HepG2 (cell line): ENCODE results near the gene ITGB1. TPM values are rescaled to one million over a fixed set of nuclear protein-coding genes. Genes with fewer than 3 reads are reported as not detected.

Source experiments
- ATAC-seq: fragments of 200-7000 bp; cut with Tn5 transposase; 3 replicates; pipeline ENCODE4 v1.9.1; 2020; ENCODE audit warnings: mild to moderate bottlenecking, moderate library complexity
- BruUV-seq: library from RNA; stranded (reverse); fragments of 400-500 nt; replicated peaks from 2 replicates; lab custom pipeline; 2021; lab: Mats Ljungman, UMichigan
- CTCF ChIA-PET: fragments of 300-600 bp; formaldehyde crosslinking; extraction: SDS; loops from one replicate; lab custom pipeline; 2021; ENCODE audit warnings: low total read pairs, inconsistent platforms, low intra/inter-chr PET ratio; lab: Yijun Ruan, JAX
- POLR2A ChIA-PET: fragments of 350-600 bp; sonication (Branson Sonifier 250); formaldehyde crosslinking; loops from one replicate; lab custom pipeline; 2020; ENCODE audit warnings: antibody characterized with exemption, inconsistent platforms; lab: Yijun Ruan, JAX
- DNase-seq: peaks from one replicate; pipeline ENCODE4 v3.0.0-alpha.2; 2015; ENCODE audit warnings: low spot score
- FAIRE-seq: peaks from 3 replicates; lab custom pipeline; 2011; peaks lifted over from hg19 to GRCh38; lab: Jason Lieb, UNC
- H2AFZ ChIP-seq: one replicate; pipeline ENCODE4 v1.6.1; 2011; ENCODE audit warnings: low read length, inconsistent platforms
- H3K27ac ChIP-seq: fragments of 300-600 bp; 3 replicates; pipeline ENCODE4 v1.8.0; 2011; ENCODE audit warnings: mixed run types, mild to moderate bottlenecking, mixed read lengths, low read length, inconsistent platforms; ENCODE audit not compliant: insufficient read depth; ENCODE audit errors: extremely low read length
- H3K27me3 ChIP-seq, 2 experiments: fragments of 200-600 bp in 1 of 2; 2 replicates in 1 of 2; 3 replicates in 1 of 2; pipeline versions ENCODE4 v1.6.0 to v1.8.0; 2011; ENCODE audit warnings: low read length in 2 of 2, mild to moderate bottlenecking in 2 of 2, moderate library complexity in 2 of 2, inconsistent platforms in 1 of 2; ENCODE audit not compliant: insufficient read depth in 2 of 2, control insufficient read depth in 1 of 2
- H3K36me3 ChIP-seq, 2 experiments: fragments of 200-600 bp in 1 of 2; replicated peaks in 1 of 2; 2 replicates in 1 of 2; 3 replicates in 1 of 2; pipeline versions ENCODE4 v1.5.1 to v1.8.0; 2011; ENCODE audit warnings: low read length in 2 of 2, inconsistent platforms in 1 of 2; ENCODE audit not compliant: insufficient read depth in 2 of 2, control insufficient read depth in 1 of 2
- H3K4me1 ChIP-seq: 2 replicates; pipeline ENCODE4 v1.5.1; 2012; ENCODE audit warnings: low read length, inconsistent platforms; ENCODE audit not compliant: insufficient read depth
- H3K4me2 ChIP-seq: 2 replicates; pipeline ENCODE4 v1.6.0; 2011; ENCODE audit warnings: low read depth, low read length, inconsistent platforms
- H3K4me3 ChIP-seq, 3 experiments: fragments of 200-600 bp in 1 of 3; sonication (generic), shearing (Covaris generic) in 1 of 3; replicated peaks in 1 of 3; 2 replicates each; pipeline ENCODE4 v1.5.1; 2011 to 2016; ENCODE audit warnings: low read length in 3 of 3, inconsistent platforms in 2 of 3, low read depth in 2 of 3, mild to moderate bottlenecking in 2 of 3, control low read depth in 1 of 3, mixed read lengths in 1 of 3; ENCODE audit not compliant: insufficient read depth in 1 of 3
- H3K79me2 ChIP-seq: one replicate; pipeline ENCODE4 v1.6.1; 2011; ENCODE audit warnings: low read length, inconsistent platforms; ENCODE audit not compliant: insufficient read depth
- H3K9ac ChIP-seq: 2 replicates; pipeline ENCODE4 v1.6.0; 2011; ENCODE audit warnings: mild to moderate bottlenecking, low read depth, low read length, inconsistent platforms; ENCODE audit not compliant: insufficient read depth
- H3K9me3 ChIP-seq: 2 replicates; pipeline ENCODE4 v1.5.1; 2012; ENCODE audit warnings: mild to moderate bottlenecking, low read length
- H4K20me1 ChIP-seq: 2 replicates; pipeline ENCODE4 v1.6.0; 2011; ENCODE audit warnings: inconsistent platforms, mild to moderate bottlenecking, low read length, moderate library complexity; ENCODE audit not compliant: insufficient read depth
- CTCF ChIP-seq: sonication (generic); formaldehyde crosslinking; IDR thresholded peaks from 2 replicates; pipeline ENCODE4 v1.5.0; 2020; ENCODE audit warnings: mild to moderate bottlenecking, missing genetic modification reagents, moderate library complexity
- KDM1A ChIP-seq: IDR thresholded peaks from 2 replicates; pipeline ENCODE4 v1.6.1; 2016; ENCODE audit warnings: missing compliant biosample characterization
- MTA3 ChIP-seq: sonication (generic); formaldehyde crosslinking; IDR thresholded peaks from 2 replicates; pipeline ENCODE4 v1.4.0; 2020; ENCODE audit warnings: missing genetic modification reagents
- NFRKB ChIP-seq: fragments of 450-650 bp; IDR thresholded peaks from 2 replicates; pipeline ENCODE4 v1.6.1; 2017
- PCBP1 ChIP-seq: fragments of 200-400 bp; formaldehyde crosslinking; IDR thresholded peaks from 2 replicates; pipeline ENCODE4 v1.6.1; 2017; ENCODE audit warnings: mild to moderate bottlenecking, low read depth, low read length, borderline replicate concordance
- SAP130 ChIP-seq: IDR thresholded peaks from 2 replicates; pipeline ENCODE4 v1.6.1; 2016; ENCODE audit warnings: low read depth
- SP2 ChIP-seq: sonication (generic); formaldehyde crosslinking; IDR thresholded peaks from 2 replicates; pipeline ENCODE4 v1.5.1; 2020; ENCODE audit warnings: mild to moderate bottlenecking, missing genetic modification reagents
- SRF ChIP-seq: IDR thresholded peaks from 2 replicates; pipeline ENCODE4 v1.6.1; 2011; ENCODE audit warnings: mild to moderate bottlenecking, low read depth, low read length, moderate library complexity
- TBX3 ChIP-seq: fragments of 450-650 bp; IDR thresholded peaks from 2 replicates; pipeline ENCODE4 v1.6.1; 2017; ENCODE audit warnings: antibody characterized with exemption, mild to moderate bottlenecking, inconsistent platforms, borderline replicate concordance
- TCF7L2 ChIP-seq: IDR thresholded peaks from 2 replicates; pipeline ENCODE4 v1.6.1; 2011; ENCODE audit warnings: mild to moderate bottlenecking, low read depth, low read length, moderate library complexity
- ZBTB2 ChIP-seq: sonication (generic); formaldehyde crosslinking; IDR thresholded peaks from 2 replicates; pipeline ENCODE4 v1.8.0; 2022; ENCODE audit warnings: low read depth, missing genetic modification reagents
- ZNF383 ChIP-seq: sonication (generic); formaldehyde crosslinking; IDR thresholded peaks from 2 replicates; pipeline ENCODE4 v1.4.0; 2020; ENCODE audit warnings: missing genetic modification reagents, mild to moderate bottlenecking, borderline replicate concordance
- ZNF530 ChIP-seq: sonication (generic); formaldehyde crosslinking; IDR thresholded peaks from 2 replicates; pipeline ENCODE4 v1.5.0; 2020; ENCODE audit warnings: low read depth, mild to moderate bottlenecking, missing genetic modification reagents
- ZNF672 ChIP-seq: sonication (generic); formaldehyde crosslinking; IDR thresholded peaks from 2 replicates; pipeline ENCODE4 v1.8.1; 2022; ENCODE audit warnings: missing genetic modification reagents
- WGBS: methylation state at CpG from one replicate; pipeline ENCODE4 v1.1.6; 2017; ENCODE audit warnings: low lambda C conversion rate; 5-methylcytosine and 5-hydroxymethylcytosine counted together
- in situ Hi-C: cut with HindIII; loops from 2 replicates; pipeline ENCODE4 v1.10.0; 2017; ENCODE audit warnings: low pct_unique_long_range_greater_than_20kb; ENCODE audit not compliant: extremely low pct_ligation_motif_present
- intact Hi-C: fragments of 100-400 bp; cut with micrococcal nuclease; formaldehyde crosslinking; loops from one replicate; pipeline ENCODE4 v1.10.0; 2022; ENCODE audit not compliant: unreplicated experiment
- polyA plus RNA-seq, 8 experiments: library from polyadenylated mRNA; depleted of rRNA in 3 of 8; stranded (reverse) in 7 of 8; unstranded in 1 of 8; fragments of >200 nt; fragmentation: Illumina TruSeq in 4 of 8; extraction: Trizol in 4 of 8; gene quantifications; 2 replicates each; pipeline versions ENCODE4 v1.2.1 to v1.2.3, GENCODE V29; 2011 to 2016; ENCODE audit warnings: low read depth in 4 of 8, missing spikeins in 1 of 8, mixed read lengths in 1 of 8; ENCODE audit not compliant: insufficient read depth in 1 of 8
- total RNA-seq, 5 experiments: library from RNA; depleted of rRNA; stranded (reverse); fragments of >200 nt; fragmentation: Illumina TruSeq; extraction: Trizol; gene quantifications; 2 replicates each; pipeline ENCODE4 v1.2.3, GENCODE V29; 2016; ENCODE audit warnings: low read depth in 1 of 5
- TF ChIP-seq, protein P1 (sequence below): sonication (generic); formaldehyde crosslinking; IDR thresholded peaks from 2 replicates; pipeline ENCODE4 v1.4.0; 2020; ENCODE audit warnings: missing genetic modification reagents
- TF ChIP-seq, protein P2 (sequence below): sonication (generic); formaldehyde crosslinking; IDR thresholded peaks from 2 replicates; pipeline ENCODE4 v1.4.0; 2020; ENCODE audit warnings: missing genetic modification reagents, low read depth, mild to moderate bottlenecking, borderline replicate concordance

Gene ITGB1
- total and polyA plus RNA-seq, 2 of the 13 experiments (the other 11 are each of a cell fraction or from before 2014, with no cell fraction given) = 190 to 204 TPM

DNA sequence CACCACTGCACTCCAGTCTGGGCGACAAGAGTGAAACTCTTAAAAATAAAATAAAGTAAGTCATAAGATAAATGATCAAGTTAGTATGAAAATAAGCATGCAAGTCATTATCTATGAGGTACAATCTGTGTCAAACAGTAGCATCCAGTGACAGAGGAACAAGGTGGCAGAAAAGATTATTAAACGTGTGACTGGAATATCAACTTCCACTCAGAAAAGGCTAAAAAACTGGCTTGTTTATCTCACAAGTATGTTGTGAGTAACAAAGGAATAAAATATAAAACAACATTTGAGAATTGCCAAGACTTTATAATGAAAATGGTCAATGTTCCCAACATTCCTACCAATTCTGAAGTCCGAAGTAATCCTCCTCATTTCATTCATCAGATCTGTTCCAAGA lies 30.3 kb downstream of the ITGB1 start:
- H3K79me2 ChIP-seq = peaks cover 10% of the 10 kb centered on the region

GRCh38 chr10:32923849-32924248 lies 34.2 kb downstream of the ITGB1 start:
- no peak overlapping the region for H2AFZ ChIP-seq
- H3K27me3 ChIP-seq = no peaks in the 10 kb centered on the region
- H3K9ac ChIP-seq = no peak overlapping the region
- H3K9me3 ChIP-seq = no peaks in the 10 kb centered on the region
- in situ Hi-C loops (no loop called here), intact Hi-C loops (no loop called here)
- ATAC-seq = no peak
- H3K4me1 ChIP-seq = no peaks in the 10 kb centered on the region
- ChIA-PET CTCF (no interaction called here), POLR2A (no interaction called here)
- no peaks in the 10 kb centered on the region for H4K20me1 ChIP-seq
- no peaks in the 10 kb centered on the region for H3K79me2 ChIP-seq
- no TSS peak for BruUV-seq
- H3K36me3 ChIP-seq = peaks cover 25 to 87% of the 10 kb centered on the region in 2 experiments
- no peak overlapping the region for H3K4me2 ChIP-seq
- DNase-seq = no peak
- WGBS = 95% methylated on average over 2 of the region's 2 CpGs
- H3K4me3 ChIP-seq = no peak overlapping the region
- no peak for FAIRE-seq
- H3K27ac ChIP-seq = no peak overlapping the region
- TF ChIP-seq SRF = no peak
- TF ChIP-seq SP2 (CRISPR knock-in tag) = no peak
- no peak for TF ChIP-seq ZNF672
- no peak for TF ChIP-seq ZNF383 (CRISPR knock-in tag)
- TF ChIP-seq TCF7L2 = no peak
- no peak for TF ChIP-seq ZBTB2
- TF ChIP-seq, protein P1, sequence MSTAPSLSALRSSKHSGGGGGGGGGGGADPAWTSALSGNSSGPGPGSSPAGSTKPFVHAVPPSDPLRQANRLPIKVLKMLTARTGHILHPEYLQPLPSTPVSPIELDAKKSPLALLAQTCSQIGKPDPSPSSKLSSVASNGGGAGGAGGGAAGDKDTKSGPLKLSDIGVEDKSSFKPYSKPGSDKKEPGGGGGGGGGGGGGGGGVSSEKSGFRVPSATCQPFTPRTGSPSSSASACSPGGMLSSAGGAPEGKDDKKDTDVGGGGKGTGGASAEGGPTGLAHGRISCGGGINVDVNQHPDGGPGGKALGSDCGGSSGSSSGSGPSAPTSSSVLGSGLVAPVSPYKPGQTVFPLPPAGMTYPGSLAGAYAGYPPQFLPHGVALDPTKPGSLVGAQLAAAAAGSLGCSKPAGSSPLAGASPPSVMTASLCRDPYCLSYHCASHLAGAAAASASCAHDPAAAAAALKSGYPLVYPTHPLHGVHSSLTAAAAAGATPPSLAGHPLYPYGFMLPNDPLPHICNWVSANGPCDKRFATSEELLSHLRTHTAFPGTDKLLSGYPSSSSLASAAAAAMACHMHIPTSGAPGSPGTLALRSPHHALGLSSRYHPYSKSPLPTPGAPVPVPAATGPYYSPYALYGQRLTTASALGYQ = no peak
- TF ChIP-seq PCBP1 = no peak
- TF ChIP-seq CTCF (CRISPR knock-in tag) = no peak
- no peak for TF ChIP-seq MTA3 (CRISPR knock-in tag)

More for the DNA sequence above, 30.3 kb downstream of the ITGB1 start:
- no peak overlapping the region for H2AFZ ChIP-seq
- H3K9ac ChIP-seq = no peak overlapping the region
- ChIA-PET CTCF (no interaction called here), POLR2A (no interaction called here)
- in situ Hi-C loops = no loop called here
- intact Hi-C loops = no loop called here
- H3K4me1 ChIP-seq = no peaks in the 10 kb centered on the region
- H3K27ac ChIP-seq = no peak overlapping the region
- H4K20me1 ChIP-seq = no peaks in the 10 kb centered on the region
- H3K4me3 ChIP-seq = no peak overlapping the region
- 97% methylated on average over 3 of the region's 3 CpGs for WGBS
- H3K36me3 ChIP-seq = peaks cover 23 to 73% of the 10 kb centered on the region in 2 experiments
- no TSS peak for BruUV-seq
- DNase-seq (no peak), FAIRE-seq (no peak)
- TF ChIP-seq KDM1A (no peak), SAP130 (CRISPR knock-in tag) (no peak), ZNF530 (CRISPR knock-in tag) (no peak), TBX3 (no peak), NFRKB (no peak)
- TF ChIP-seq, protein P2, sequence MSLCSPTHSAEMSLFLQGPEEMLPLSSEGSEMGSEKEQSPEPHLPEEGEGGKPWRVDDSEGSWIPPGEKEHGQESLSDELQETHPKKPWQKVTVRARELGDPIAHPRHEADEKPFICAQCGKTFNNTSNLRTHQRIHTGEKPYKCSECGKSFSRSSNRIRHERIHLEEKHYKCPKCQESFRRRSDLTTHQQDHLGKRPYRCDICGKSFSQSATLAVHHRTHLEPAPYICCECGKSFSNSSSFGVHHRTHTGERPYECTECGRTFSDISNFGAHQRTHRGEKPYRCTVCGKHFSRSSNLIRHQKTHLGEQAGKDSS (CRISPR knock-in tag) = no peak
- TF ChIP-seq, all 625 proteins: peak for 0
- ATAC-seq = no peak
- no peaks in the 10 kb centered on the region for H3K9me3 ChIP-seq
- H3K4me2 ChIP-seq = no peak overlapping the region
- no peaks in the 10 kb centered on the region for H3K27me3 ChIP-seq
